DMS53 (cell line): ENCODE results near the gene SH3BGR.

ENCODE experiments used
- DNase-seq: peaks from one replicate; lab custom pipeline; 2025; lab: John Stamatoyannopoulos, UW

The SH3BGR gene

DNA sequence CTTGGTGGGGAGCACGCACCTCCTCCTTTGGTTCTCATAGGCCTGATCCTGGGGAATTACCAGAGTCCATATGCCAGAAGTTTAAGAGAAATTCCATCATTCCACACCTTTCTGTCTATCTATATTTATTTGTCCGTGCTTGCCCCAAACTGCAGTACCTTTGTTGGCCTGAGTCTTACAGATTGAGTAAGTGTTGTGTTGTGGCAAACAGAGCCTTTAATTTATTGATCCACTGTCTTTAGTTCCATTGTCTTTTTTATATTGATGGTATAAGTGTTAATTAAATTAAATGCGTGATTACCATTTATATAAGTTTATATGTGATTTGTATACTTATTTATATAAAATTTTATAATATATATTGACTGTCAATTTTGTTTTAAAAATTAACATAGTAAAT is 4.9 kb downstream of the SH3BGR start:
- DNase-seq = peak; percentile 22

DNA sequence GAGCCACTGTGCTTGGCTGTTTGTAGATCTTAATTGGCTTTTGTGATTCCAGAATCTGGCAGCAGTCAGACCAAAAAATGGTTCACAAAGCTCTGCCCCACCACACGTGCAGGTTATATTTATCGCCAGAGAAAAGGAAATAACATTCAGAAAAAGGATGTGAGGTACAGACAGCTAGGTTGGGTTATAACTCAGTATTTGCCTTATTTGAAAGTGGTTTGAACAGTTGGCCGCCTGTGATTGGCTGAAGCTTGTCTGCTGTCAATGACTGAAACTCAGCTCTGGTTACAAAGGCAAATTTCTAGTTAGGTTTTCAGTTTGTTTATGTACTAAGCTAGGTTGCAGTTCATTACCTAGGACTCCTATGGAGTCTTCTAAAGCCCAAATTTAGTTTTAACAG is 9.6 kb downstream of the SH3BGR start:
- peak; percentile 5 for DNase-seq

- no peak for DNase-seq
Measured at GRCh38 chr21:39463308-39463707, 11.5 kb downstream of the SH3BGR start.

- DNase-seq = no peak
Measured at GRCh38 chr21:39466584-39466983, 14.8 kb downstream of the SH3BGR start.

DNA sequence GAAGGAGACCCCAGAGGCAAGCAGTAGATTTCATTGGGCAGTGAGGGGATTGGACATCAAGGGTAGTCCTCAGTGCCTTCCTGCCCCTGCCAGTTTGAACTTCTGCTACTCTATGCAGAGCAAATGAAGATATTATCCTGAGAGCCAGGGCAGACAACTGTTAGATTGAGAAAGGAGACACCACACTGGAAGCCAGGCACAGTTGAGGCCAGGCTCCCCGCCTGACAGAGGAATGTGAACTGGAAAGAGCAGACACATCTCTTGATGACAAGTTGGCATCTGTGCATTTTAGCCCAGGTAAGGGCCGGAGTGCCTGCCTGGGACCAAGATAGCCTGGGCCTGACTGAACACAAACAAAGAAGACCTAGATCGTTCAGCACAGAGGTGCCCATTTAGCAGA is 16.0 kb downstream of the SH3BGR start:
- no peak for DNase-seq

GRCh38 chr21:39468559-39468958 is 16.8 kb downstream of the SH3BGR start:
- no peak for DNase-seq

DNA sequence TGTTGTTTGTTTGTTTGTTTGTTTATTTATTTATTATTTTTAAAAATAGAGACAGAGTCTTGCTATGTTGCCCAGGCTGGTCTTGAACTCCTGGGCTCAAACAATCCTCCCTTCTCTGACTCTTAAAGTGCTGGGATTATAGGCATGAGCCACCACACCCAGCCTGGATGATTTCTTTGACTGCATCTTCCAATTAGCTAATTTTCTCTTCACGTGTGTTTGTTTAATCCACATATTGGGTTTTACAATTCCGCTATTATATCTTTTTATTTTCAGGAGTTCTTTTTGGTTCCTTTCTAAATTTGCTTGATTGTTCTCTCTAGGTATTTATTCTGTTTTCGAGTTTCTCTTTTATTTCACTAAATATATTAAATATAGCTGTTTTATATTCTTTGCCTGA is 19.8 kb downstream of the SH3BGR start:
- DNase-seq = no peak

- DNase-seq = no peak
Measured at GRCh38 chr21:39472786-39473185, 21.0 kb downstream of the SH3BGR start.

- no peak for DNase-seq
Measured at GRCh38 chr21:39474611-39475010, 22.8 kb downstream of the SH3BGR start.

GRCh38 chr21:39479164-39479813 is 27.5 kb downstream of the SH3BGR start:
- DNase-seq = no peak

GRCh38 chr21:39479814-39480182 is 28.0 kb downstream of the SH3BGR start:
- DNase-seq = no peak

DNA sequence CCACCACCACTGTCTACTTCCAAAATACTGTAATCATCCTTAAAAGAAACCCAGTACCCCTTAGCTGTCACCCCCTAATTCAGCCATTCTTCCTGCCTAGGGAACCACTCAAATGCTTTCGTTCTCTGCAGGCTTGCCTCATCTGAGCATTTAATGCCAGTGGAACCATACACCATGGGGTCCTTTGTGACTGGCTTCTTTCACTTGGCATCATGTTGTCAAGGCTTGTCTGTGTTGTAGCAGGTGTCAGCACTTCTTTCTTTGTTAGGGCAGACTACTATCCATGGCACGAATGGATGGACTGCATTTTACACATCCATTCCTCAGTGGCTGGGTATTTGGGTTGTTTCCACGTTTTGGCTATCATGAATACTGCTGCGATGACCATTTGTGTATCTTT is 28.5 kb downstream of the SH3BGR start:
- DNase-seq = no peak

- DNase-seq = no peak
Measured at GRCh38 chr21:39481886-39482285, 30.1 kb downstream of the SH3BGR start.

- DNase-seq = no peak
Measured at GRCh38 chr21:39483917-39484316, 32.1 kb downstream of the SH3BGR start.

GRCh38 chr21:39484711-39485276 is 33.0 kb downstream of the SH3BGR start:
- no peak for DNase-seq

- no peak for DNase-seq
Measured at GRCh38 chr21:39489380-39489924, 37.7 kb downstream of the SH3BGR start.

- DNase-seq = no peak
Measured at GRCh38 chr21:39499156-39499555, 47.4 kb downstream of the SH3BGR start.

- no peak for DNase-seq
Measured at GRCh38 chr21:39502631-39503030, 50.9 kb downstream of the SH3BGR start.

- no peak for DNase-seq
Measured at GRCh38 chr21:39503123-39503762, 51.5 kb downstream of the SH3BGR start.

DNA sequence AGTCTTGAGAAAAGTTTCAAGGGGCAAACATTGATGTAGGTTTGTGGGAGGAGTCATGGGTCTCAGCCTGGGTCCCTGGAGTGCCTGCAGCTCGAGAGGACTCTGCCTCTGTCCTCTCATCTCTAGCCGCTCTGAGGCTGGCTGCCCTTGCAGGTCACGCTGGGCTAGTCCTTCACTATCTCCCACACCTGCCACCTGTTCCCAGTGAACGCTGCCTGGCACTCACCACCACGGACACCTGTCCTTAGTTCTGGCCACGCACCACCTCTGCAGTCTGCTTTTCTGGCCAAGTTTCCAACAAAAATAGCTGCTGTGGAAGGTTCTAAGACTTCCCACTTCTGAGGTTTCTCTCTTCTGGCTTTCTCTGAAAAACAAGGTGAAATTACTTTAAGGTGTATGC is 52.5 kb downstream of the SH3BGR start:
- DNase-seq = peak; percentile 74

DNA sequence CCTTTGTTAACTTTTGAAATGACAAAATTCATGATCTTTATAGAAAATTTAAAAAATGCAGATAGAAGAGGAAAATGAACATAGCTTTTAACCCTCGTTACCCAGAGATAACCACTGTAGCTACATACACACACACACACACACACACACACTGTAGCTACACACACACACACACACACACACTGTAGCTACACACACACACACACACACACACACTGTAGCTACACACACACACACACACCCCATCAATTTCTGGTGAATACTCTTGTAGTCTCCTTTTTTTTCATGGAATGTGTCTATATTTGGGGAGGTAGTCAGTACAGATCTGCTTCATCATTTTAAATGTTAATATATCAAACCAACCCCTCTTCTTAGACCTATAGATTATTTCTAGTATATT is 58.5 kb downstream of the SH3BGR start:
- DNase-seq = no peak

DNA sequence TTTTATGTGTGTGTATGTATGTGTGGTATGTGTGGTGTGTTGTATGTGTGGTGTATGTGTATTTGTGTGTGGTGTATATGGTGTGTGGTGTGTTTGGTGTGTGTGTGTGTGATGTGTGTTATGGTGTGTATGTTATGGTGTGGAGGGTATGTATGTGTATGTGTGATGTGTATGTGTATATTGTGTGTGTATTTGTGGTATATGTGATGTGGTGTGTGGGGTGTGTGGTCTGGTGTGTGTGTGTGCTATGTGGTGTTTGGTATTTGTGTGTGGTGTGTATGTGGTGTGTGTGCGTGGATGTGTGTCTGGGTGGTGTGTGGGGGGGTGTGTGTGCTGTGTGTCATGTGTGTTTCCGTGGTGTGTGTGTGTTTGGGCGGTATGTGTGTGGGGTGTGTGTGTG is 59.3 kb downstream of the SH3BGR start:
- DNase-seq = no peak

- DNase-seq = no peak
Measured at GRCh38 chr21:39513735-39514134, 62.0 kb downstream of the SH3BGR start.
